H54 (cell line): ENCODE results near the gene RSAD2.

ENCODE experiments used
- DNase-seq: peaks from one replicate; pipeline ENCODE4 v3.0.0; 2011; ENCODE audit warnings: low spot score, mixed read lengths; ENCODE audit not compliant: insufficient read length
- FAIRE-seq: peaks from 3 replicates; lab custom pipeline; 2011; peaks lifted over from hg19 to GRCh38; lab: Jason Lieb, UNC
- POLR2A ChIP-seq: IDR thresholded peaks from 2 replicates; pipeline ENCODE4 v1.6.1; 2011; ENCODE audit warnings: low read depth, mild to moderate bottlenecking, low read length

Gene RSAD2, protein sequence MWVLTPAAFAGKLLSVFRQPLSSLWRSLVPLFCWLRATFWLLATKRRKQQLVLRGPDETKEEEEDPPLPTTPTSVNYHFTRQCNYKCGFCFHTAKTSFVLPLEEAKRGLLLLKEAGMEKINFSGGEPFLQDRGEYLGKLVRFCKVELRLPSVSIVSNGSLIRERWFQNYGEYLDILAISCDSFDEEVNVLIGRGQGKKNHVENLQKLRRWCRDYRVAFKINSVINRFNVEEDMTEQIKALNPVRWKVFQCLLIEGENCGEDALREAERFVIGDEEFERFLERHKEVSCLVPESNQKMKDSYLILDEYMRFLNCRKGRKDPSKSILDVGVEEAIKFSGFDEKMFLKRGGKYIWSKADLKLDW

DNA sequence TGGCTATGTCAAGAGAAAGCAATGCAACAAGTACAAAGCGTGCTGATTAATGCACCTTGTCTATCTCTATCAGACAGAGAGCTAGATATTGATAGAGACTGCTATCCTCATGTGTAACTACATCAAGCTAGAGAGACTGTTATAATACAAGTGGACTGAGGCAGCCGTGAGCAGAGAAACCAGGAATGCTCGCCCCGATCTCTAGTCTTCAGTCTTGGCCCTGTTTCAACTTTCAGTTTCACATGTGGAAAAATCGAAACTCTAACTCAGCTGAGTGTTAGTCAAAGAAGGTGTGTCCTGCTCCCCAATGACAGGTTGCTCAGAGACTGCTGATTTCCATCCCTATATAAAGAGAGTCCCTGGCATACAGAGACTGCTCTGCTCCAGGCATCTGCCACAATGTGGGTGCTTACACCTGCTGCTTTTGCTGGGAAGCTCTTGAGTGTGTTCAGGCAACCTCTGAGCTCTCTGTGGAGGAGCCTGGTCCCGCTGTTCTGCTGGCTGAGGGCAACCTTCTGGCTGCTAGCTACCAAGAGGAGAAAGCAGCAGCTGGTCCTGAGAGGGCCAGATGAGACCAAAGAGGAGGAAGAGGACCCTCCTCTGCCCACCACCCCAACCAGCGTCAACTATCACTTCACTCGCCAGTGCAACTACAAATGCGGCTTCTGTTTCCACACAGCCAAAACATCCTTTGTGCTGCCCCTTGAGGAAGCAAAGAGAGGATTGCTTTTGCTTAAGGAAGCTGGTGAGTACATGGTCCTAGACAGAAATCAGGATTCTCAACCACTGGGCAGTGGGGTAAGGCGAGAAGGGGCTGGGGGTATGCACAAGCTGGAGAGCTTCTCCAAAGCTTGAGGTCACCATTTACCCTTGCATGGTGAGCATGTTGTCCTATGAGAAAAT, at the start of gene RSAD2:
Gene RSAD2 (plus strand): TSS at position 376 of the 903 bp plus-strand sequence. CDS start 24 bp downstream, at position 400.
- no peak for DNase-seq
- no peak for TF ChIP-seq POLR2A
- FAIRE-seq: no peak

DNA sequence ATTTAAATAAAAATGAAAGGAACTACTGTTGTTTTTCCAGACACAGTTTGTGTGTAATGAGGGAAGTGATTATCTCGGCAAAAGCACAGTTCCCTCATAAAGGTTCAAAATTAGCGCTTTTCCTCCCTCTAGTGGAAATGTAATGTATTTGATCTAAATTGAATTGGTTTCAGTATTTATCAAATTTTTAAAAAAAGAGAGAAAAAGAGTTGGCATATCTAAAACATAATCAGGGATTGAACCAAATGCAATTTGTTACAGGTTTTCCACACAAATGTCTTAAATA, 49.3 kb upstream of the RSAD2 start:
- DNase-seq (no peak), FAIRE-seq (no peak)
- no peak for TF ChIP-seq POLR2A

DNA sequence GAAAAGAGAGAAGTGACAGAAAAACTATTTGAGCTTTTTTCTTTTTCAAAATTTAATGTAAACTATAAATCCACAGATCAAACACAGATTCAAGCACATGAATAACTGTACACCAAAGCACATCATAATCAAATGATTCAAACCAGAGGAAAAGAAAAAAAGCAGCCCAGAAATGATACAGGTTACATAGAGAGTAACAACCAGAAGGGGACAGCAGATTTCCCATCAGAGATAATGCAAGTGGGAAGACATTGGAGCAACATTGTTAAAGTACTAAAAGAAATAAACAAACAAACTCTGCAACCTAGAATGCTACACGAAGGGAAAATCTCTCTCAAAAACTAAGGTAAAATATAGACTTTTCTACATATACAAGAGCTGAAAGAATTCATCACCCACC, 46.3 kb upstream of the RSAD2 start:
- TF ChIP-seq POLR2A: no peak
- DNase-seq (no peak), FAIRE-seq (no peak)

DNA sequence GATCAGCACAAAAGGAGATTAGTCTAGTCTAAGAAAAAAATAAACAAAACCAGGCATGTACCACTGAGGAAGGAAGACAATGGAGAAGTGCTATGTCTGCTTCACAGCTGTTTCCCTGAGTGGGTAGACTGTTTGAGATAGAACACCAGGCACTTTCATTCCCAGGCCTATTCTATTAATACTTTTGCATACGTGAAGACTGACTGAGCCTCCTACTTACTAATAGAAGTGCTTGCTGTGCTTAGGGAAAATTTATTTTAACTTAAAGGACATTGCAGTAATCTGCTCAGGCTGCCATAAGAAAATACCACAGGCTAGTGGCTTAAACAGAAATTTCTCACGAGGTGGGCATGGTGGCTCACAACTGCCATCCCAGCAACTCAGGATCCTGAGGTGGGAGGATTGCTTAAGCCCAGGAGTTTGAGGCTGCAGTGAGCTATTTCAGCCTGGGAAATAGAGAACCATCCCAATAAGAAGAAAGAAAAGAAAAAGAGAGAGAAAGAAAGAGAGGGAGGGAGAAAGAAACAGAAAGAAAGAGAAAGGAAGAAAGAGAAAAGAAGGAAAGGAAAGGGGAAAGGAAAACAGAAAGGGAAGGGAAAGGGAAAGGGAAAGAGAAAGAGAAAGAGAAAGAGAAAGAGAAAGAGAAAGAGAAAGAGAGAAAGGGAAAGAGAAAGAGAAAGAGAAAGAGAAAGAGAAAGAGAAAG, 44.8 kb upstream of the RSAD2 start:
- FAIRE-seq (no peak), DNase-seq (no peak)
- no peak for TF ChIP-seq POLR2A

DNA sequence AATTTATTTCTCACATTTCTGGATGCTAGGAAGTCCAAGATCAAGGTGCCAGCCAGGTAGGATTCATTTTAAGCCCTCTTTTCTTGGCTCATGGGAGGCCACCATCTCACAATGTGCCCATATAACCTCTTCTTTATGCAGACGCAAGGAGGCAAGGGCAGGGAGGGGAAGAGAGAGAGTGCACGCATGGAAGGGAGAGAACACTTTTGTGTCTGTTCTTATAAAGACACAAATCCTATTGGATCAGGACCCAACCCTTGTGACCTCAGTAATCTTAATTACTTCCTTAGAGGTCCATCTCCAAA, 44.3 kb upstream of the RSAD2 start:
- no peak for FAIRE-seq
- DNase-seq: no peak
- no peak for TF ChIP-seq POLR2A

DNA sequence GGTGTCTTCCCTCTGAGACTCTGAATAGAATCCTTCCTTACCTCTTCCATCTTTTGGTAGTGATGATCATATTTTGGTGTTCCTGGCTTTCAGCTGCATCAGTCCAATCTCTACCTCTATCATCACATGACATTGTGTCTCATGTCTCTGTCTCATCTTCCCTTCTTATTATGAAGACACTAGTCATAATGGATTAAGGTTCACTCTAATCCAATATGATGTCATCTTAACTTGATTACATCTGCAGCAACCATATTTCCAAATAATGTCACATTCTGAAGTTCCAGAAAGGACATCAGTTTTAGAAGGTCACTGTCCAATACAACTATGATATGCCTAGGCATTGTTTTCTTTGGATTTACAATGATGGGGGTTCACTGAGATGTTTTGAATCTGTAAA, 43.4 kb upstream of the RSAD2 start:
- TF ChIP-seq POLR2A: no peak
- no peak for FAIRE-seq

DNA sequence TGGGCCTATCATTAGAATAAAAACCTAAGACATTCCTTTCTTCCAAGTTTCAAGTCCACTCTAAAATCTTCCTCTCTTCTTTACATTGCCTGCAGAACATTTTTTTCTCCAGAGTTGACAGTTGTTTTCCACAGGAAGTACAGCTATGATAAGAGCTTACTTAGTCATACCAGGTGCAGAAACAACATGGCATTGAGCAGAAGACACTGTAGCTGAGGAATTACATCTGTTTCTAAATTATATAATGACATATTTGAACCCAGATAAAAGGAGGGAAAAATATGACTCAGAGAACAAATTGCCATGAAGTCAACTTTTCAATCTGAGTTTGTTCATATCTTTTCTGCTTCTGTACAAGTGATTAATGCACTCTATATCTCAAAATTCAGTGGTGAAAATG, 42.1 kb upstream of the RSAD2 start:
- FAIRE-seq (no peak), DNase-seq (no peak)
- no peak for TF ChIP-seq POLR2A

More for the DNA sequence above, 43.4 kb upstream of the RSAD2 start:
- no peak for DNase-seq

DNA sequence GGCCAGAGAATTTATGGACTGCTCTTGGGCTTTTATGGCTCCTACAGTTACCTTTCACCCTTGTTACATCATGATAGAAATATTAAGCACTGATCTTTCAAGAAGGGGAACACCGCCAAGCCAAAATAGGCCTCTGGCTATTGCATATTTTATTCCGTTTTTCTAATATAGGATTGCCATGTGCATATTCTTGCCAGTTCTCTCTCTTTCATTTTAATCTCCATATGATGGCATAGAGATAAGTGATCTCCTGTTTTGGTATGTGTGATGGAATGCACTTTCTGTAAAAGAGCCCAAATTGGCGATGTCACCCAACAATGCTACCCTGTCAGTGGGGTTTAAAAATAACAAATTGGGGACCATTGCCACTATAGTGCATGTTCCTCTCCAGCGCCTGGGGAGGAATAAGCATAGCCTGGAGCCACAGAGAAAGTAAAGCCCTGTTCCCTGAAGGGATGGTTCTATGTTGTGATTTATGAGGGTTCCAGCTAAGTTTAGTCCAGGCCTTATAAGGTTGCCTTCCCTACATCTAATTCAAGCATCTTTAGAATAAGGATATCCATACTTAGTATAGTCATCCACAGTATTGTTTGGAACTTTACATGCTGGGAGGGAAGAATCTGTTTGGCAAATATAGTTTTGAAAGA, 38.8 kb upstream of the RSAD2 start:
- FAIRE-seq (no peak), DNase-seq (no peak)
- no peak for TF ChIP-seq POLR2A

DNA sequence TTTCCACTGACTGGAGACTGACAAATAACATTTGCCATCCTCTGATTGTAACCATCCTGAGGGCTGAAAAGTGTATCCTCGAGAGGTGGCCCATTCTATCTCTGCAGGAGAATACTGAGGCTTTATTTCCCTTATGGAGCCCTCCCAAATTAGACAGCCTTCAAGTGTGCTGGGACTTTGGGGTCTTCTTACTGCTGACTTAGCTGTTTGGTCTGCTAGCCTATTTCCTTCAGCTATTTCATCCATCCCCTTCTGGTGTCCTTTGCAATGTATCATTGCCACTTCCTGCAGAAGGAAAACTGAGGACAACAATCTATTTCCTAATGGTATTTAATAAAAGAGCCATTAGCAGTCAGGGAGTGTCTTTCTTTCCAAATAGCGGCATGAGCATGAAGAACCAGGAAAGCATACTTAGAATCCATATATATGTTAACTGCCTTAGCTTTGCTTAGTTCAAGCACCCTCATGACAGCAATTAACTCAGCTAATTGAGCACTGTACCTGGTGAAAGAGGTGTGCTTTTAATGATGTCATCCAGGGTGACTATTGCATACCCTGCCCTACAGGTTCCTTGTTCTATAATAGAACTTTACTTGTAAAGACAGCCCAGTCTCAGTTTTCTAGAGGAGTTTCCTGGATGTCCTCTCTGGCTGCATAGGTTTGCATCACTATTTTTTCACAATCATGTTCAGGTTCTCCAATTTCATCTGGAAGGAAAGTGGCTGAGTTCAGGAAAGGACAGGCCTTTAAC, 35.9 kb upstream of the RSAD2 start:
- TF ChIP-seq POLR2A: no peak
- no peak for FAIRE-seq
- DNase-seq: no peak

DNA sequence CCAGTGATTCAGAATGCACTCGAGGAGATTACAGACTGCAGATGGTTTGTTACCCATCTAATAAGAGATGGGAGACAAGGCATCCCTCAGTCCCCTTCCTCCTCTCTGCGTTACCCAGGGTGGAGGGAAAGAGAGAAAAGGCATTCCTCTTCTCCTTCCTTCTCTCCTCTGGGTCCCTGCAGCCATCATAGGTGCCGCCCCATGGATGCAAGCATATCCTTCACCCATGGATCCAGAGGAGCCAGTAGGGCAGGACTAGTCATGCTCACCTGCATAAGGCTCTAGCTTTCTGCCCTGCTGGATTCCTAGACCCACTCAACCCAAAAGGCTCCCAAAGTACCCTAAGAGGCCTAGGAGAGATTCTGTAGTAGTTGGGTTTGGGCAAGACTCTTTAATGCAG, 32.3 kb upstream of the RSAD2 start:
- FAIRE-seq (no peak), DNase-seq (no peak)

DNA sequence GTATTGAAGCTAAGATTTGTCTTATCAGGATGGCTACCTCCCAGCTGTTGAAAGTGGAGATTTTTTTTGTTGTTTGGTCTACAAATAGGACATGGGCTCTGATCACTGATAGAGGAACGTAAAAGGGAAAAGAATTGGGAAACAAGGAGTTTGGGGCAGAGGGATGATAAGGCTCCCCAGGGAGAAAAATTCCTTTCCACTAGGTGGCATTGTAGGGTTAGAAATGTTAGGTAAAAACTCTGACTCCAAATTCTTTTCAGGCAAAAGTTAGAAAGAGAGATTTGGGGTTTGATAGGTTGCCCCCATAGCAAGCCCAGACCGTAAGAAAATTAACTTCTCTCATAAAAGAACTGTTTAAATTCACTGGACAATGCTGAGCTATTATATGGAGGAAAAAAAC, 31.7 kb upstream of the RSAD2 start:
- FAIRE-seq (no peak), DNase-seq (no peak)
- TF ChIP-seq POLR2A: no peak

More for the DNA sequence above, 32.3 kb upstream of the RSAD2 start:
- TF ChIP-seq POLR2A: no peak

DNA sequence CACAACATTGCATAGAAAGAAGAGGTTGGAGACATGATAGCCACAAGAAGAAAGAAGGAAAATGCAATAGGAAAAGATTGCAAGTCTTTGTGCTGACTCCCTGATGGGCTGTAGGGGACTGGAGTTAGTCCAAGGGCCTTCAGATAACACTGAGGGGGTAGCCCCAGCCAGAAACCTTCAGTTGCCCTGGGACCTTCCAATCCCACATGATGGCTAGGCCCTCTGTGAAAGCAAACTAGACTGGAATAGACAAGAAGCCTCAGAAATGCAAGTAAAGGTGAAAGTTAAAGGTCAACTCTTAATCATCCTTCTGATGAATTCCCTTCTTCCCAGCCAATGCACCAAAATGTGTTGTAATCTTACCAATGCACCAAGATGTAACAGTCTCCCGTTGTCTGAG, 31.0 kb upstream of the RSAD2 start:
- no peak for FAIRE-seq
- TF ChIP-seq POLR2A: no peak
- no peak for DNase-seq
